PC-9 (cell line): ENCODE measurements around the gene CYLD.

Experiments
- EZH2 ChIP-seq: fragments of 200-600 bp; sonication (generic); IDR thresholded peaks from 2 replicates; pipeline ENCODE4 v1.8.0; 2017; ENCODE audit warnings: antibody characterized with exemption, low read depth
- TF ChIP-seq, protein P1 (sequence below): fragments of 200-600 bp; sonication (generic); conservative IDR thresholded peaks from 2 replicates; pipeline ENCODE4 v1.6.1; 2017; ENCODE audit warnings: mixed run types, antibody characterized with exemption, mild to moderate bottlenecking, moderate library complexity

DNA sequence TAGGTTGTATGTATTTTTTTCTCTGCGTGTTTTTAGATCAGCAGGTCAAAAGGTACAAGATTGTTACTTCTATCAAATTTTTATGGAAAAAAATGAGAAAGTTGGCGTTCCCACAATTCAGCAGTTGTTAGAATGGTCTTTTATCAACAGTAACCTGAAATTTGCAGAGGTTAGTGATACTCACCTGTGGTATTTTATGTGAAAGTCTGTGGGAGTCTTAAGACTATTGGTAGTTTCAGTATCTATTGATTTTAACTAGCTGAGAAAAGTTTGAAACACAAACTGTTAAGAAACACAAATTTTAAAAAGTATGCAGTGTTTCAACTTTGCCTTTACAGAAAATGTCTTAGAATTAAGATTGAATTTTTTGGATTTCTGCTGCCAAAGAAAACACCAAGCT, 49.6 kb downstream of the CYLD start:
- TF ChIP-seq, protein P1, sequence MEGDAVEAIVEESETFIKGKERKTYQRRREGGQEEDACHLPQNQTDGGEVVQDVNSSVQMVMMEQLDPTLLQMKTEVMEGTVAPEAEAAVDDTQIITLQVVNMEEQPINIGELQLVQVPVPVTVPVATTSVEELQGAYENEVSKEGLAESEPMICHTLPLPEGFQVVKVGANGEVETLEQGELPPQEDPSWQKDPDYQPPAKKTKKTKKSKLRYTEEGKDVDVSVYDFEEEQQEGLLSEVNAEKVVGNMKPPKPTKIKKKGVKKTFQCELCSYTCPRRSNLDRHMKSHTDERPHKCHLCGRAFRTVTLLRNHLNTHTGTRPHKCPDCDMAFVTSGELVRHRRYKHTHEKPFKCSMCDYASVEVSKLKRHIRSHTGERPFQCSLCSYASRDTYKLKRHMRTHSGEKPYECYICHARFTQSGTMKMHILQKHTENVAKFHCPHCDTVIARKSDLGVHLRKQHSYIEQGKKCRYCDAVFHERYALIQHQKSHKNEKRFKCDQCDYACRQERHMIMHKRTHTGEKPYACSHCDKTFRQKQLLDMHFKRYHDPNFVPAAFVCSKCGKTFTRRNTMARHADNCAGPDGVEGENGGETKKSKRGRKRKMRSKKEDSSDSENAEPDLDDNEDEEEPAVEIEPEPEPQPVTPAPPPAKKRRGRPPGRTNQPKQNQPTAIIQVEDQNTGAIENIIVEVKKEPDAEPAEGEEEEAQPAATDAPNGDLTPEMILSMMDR: no peak
- TF ChIP-seq EZH2: no peak
